NCI-H2029 treated with DMSO at 0.1 percent for 48 hours (cell line): ENCODE measurements around the gene AXIN1.
"Not testable (repeated sequence)": the region's sequence is repeated elsewhere in the genome, so short reads cannot be mapped to it uniquely, and the experiment has no call there.

Experiments
- DNase-seq: peaks from one replicate; lab custom pipeline; 2025; lab: John Stamatoyannopoulos, UW

The AXIN1 gene

DNA sequence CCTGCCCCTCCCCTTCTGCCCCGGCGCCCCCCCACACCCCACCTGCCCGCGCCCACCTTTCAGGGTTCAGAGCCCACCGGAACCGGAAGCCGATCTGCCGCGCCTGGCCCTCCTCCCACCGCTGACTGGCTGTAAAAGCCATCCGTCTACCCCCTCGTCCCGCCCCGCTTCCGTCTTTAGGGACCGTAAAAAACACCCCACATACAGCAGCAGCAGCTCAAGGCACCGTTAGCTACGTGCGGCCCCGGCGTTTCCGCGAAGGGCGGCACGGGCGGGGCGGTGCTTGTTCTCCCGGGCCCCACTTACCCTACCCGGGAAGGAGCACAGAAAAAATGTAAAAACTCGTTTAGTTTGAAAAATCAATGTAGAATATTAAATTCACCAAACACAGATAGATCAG lies 17.9 kb upstream of the AXIN1 start, which contains the start of gene MRPL28:
Gene MRPL28 (minus strand): TSS at position 96 of the 400 bp plus-strand sequence. CDS start 320 bp downstream, outside the sequence.
- peak; percentile 70 for DNase-seq

DNA sequence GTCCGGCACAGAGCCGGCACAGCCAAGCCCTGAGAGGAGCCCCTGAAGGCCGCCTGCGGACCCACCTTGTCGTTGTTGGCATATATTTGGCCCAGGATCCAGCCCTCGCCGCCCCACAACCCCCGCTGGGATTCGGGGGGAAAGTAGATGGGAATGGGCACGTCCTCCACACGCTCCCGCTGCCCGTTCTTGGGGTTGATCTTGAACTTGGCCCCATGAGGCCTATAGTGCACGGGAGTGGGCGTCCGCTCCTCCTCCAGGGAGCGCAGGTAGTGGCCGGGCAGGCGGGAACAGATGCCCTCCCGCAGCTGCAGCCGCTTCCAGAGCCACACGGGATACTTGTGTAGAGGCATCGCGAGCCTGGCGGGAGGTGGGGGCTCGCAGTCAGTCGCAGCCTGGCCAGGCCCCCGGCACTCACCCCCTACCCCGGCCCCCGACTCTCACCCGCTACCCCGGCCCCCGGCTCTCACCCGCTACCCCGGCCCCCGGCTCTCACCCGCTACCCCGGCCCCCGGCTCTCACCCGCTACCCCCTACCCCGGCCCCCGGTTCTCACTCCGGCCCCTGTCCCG lies 17.4 kb upstream of the AXIN1 start:
- no peak for DNase-seq

DNA sequence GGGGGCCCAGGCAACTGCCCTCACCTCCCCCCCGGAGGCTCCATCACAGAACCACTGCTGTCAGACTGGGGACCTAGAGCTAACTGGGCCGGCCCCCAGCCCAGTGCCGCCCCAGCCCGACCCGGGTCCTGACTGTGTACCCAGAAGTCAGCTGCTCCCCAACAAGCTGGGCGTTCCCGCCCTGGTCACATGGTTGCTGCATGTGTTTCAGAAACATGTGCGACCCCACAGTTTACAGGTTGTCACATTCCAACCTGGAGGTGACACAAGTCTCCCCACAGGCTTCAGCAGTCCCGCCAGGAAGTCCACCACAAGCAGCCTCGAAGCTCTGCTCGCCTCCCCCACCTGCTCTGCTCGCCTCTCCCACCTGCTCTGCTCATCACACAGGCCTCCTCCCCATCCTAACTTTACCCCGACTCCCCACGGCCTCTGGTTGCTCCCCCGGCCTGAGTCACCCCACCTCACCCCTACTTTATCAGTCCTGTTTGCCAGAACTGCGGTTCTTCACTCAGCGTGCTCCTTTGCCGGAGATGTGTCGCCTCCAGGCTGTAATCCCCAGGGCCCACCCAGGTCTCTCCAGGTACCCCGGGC lies 16.8 kb upstream of the AXIN1 start:
- DNase-seq, result no peak

DNA sequence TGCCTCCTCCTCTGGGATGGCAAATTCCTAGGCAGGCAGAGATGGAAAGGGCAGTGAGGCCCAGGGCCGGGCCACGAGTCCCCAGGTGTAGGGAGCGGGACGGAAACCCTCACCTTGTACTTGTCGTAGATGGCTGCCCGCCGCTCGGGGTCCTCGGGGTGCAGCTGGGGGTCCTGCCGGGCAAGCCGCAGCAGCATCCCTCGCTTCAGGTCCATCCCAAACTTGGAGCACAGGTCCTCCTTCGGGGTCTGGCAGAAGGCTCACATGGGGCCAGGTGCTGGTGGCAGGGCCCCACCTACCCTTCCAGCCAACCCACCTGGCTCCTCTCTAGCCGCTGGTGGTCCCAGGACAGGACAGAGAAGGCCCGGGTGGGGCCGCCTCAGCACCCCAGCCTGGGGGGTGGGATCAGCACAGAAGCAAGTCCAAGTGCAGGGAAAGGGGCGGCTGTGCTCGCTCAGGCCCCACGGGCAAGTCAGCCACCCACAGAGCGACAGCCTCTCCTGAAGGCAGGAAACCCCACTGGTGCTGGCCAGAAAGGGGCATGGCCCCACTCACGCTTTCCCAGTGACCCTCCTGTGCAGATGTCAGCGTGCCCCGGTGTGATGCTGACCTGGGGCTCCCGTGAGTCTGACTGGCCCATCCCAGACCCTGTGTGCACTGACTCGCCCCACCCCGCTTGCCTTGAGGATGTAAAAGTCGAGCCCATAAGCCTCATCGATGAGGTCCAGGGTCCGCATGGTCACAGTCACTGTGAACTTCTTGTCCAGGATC lies 16.1 kb upstream of the AXIN1 start:
- DNase-seq, result no peak

DNA sequence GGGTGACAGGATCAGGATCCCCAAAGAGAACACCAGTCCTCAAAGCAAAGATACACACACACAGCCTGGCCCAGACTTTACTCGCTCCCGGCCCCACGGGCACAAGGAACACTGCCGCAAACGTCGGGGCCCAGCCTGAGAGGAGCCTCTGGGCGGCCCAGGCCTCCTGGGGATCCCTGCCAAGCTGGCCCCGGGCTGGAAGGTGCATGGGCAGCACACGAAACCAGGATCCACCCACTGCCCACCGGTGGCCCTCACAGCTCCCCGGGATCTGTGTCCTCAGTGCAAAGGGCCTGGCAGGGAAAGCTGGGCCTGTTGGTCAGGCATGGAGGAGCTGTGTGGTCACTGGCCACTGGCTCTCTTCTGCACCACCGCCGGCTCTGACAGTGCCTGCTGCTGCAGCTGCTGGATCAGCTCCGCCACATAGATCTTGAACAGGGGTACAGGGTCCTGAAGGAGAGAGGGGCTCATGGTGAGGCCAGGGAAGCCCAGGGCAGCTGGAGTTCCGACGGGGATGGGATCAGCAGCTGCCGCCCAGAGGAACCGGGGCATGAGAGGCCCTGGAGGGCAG lies 14.9 kb upstream of the AXIN1 start:
- no peak for DNase-seq

DNA sequence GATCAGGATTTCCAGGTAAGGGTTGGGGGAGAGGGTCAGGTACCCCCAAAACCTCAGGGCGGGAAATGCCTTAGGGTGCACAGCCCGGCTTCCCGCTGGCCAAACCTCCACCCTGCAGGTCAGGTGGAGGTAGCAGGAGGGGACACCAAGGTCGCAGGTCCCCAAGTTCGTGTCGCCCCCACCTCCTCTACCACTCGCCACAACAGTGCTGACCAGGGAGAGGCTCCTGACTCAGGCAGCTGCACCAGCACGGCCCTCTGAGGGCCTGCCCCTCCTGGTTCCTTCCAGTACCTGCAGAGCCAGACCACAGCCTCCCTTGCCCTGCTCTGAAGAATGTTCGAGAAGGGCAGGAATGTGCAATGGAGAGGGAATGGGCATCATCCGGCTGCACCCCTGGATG lies 14.0 kb upstream of the AXIN1 start:
- DNase-seq, result no peak

DNA sequence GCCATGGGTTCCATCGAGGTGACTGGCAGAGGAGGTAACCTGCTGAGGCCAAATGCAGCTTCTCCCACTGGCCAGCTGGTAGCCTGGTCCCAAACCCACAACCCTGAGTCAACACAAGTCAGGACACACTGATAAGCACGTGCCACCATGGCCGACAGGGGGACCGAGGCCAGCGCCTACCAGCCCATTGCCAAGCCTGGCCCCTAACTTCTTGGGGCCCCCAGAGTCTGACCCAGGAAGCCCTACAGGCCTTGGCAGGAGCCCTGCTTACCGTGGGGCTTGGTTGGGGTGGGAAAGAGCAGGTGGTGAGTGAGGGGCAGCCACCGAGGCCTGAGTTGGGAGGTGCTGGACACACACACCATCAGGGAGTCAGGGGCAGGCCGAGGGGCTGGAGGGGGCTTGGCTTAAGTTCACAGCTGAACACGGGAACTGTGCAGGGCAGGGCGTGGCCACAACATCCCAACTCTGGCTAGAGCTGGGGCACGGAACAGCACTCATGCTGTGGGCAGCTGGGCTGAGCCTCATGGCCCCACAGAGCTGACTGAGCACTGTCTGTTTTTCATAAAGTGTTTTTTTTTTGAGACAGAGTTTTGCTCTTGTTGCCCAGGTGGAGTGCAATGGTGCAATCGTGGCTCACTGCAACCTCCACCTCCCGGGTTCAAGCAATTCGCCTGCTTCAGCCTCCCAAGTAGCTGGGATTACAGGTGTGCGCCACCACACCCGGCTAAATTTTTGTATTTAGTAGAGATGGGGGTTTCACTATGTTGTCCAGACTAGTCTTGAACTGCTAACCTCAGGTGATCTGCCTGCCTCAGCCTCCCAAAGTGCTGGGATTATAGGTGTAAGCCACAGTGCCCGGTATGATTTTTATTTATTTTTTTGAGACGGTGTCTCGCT lies 12.3 kb upstream of the AXIN1 start:
- no peak for DNase-seq

DNA sequence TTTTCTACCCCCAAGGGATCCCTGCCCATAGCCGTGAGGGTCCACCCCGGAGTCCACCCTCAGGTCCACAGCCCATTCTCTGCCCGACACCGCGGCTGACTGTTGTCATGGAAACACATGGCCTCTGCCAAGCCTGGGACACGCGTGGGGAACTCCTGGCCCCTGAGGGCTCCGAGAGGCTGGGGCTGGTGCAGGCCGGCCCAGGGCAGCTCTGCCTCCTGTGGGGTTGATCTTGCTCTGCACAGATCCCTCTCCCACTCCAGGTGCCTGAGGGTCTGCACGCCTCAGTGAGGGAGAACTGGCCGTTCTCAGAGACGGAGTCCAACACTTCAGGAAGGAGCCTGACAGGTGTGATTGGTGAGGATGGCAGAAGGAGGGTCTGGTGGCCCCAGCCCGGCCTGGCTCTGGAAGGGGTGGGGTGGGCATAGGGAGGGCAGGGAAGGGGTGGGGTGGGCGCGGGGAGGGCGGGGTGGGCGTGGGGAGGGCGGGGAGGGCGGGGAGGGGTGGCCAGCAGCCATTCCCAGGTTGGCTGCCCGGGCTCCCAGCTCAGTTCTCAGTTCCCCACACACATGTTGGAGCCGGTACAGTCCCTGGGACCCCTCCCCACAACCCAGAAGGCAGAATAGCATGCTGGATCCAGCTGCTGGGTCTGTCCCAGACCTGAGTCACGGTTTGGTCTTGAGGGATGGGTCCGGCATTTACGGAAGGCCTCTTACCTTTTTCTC lies 11.4 kb upstream of the AXIN1 start:
- DNase-seq, result no peak

DNA sequence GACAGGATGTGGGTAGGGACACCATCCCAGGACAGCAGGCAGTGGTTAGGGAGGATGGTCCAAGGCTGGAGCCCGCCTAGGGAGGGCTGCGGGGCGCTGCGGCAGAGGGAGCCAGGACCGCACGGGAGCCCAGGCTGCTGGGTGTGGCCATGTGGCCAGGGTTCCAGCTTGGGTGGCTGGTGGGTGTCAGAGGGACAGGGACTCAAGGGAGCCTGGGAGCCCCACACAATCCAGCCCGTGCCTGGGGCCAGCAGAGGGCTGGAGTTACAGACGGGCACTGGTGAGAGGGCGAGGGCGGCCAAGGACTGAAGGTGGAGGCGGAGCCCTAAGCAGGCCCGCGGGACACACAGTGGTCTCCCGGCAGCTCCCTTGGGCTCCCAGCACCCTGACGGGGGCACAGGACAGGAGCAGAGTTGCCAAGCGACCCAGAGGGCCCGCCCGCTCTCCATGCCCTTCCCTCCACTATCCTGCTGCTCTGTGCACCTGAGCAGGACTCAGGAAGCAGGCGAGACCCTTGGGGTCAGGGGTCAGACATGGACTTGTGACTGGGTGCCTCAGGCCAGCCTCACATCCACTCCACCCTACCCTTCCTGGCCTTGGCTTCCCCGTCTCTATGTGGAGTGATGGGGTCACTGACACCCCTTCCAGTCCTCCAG lies 10.7 kb upstream of the AXIN1 start:
- no peak for DNase-seq

DNA sequence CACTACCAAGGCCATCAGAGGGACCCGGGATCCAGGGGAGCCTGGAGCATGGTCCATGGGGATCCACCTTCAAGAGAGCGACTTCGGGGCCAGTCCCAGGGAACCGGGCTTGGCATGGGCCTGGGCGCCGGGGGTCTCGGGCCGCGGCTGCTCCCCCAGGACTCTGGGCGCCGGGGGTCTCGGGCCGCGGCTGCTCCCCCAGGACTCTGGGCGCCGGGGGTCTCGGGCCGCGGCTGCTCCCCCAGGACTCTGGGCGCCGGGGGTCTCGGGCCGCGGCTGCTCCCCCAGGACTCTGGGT lies 10.1 kb upstream of the AXIN1 start:
- not testable (repeated sequence) for DNase-seq

DNA sequence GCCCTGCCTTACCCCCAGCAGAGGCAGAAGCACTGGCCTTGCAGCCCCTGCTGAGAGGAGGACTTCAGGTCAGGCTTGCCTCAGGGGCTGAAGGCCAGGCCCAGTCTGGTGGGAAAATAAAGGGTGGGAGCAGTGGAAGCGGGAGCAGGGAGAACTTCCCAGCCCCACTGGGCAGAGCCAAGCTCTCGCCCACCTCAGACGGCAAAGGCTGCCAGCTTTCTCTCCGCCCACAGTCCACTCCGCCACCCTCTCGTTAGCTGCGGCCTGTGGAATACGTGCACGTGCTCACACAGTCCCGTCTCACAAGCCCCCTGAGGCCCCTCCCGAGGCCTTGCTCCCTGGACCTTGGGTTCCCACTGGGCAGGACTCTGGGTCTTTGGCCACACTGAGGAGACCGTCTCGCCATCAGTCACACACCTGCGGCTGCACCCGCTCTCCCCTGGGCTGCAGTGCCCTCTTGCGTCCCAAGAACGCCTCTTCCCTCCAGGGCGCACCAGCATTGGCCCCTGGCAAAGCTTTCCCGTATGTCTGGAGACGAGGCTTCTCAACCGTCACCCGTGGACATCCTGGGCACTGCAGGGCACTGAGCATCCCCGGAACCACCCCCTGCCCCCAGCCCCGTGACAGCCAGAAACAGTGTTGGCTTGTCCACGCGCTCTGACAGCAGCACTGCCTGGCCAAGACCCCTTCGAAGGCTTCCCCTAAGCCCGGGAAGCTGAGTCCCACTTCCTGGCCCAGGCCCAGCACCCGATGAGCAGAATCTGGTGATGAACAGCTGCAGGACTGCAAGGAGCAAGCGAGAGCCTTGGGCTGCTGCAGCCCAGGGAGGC lies 9.6 kb upstream of the AXIN1 start:
- DNase-seq, result peak; percentile 53

DNA sequence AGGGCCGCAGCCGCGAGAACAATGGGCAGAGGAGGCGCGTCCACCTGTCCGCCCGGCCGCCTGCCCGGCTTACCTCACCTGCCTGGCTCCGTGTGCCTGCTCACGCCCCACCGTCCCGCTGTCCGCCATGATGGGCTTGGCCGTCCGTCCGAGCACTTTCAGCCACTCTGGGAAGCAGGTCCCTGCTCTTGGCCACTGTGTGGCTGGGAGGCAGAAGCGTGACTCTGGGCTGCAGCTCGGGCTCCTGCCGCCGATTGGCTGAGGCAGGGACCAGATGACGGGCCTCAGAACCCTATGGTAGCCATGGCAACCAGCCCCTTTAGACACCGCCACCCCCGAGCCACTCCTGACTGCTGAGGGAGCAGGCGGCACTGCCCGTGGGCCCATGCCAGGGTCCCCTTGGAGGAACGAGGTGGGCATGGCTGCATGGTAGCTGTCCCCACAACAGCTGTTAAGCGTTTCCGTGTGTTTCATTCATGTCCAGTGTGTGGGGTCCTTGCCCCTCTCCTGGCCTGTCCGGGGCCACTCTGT lies 8.9 kb upstream of the AXIN1 start:
- no peak for DNase-seq

DNA sequence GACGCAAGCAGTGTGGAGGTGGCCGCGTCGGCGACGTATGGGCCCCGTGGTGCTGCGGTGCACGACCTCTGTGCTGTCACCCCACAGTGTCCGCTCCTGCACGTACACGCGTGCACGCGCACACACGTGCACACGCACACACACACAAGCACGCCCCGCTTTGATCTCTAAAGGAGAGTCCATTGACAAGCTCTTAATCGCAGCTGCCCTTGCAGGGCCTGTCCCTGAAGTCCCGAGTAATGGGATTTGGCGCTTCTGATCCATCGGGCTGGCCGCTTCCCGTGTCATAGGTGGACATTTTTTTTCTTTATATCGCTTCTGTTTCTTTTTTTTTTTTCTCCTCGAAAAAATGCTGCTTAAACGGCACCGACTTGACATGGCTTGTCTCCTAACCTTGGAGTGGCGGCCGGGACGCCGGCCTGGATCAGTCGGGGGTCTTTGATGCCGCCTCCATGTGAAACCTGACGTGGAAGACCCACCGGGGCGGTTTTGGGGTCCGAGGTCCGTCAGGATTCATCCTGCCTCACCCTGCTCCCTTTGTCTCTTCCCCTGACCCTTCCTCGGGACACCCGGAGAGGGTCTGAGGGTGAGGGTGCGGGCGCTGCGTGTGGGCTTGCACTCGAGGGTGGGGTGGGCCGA lies 8.3 kb upstream of the AXIN1 start:
- no peak for DNase-seq

DNA sequence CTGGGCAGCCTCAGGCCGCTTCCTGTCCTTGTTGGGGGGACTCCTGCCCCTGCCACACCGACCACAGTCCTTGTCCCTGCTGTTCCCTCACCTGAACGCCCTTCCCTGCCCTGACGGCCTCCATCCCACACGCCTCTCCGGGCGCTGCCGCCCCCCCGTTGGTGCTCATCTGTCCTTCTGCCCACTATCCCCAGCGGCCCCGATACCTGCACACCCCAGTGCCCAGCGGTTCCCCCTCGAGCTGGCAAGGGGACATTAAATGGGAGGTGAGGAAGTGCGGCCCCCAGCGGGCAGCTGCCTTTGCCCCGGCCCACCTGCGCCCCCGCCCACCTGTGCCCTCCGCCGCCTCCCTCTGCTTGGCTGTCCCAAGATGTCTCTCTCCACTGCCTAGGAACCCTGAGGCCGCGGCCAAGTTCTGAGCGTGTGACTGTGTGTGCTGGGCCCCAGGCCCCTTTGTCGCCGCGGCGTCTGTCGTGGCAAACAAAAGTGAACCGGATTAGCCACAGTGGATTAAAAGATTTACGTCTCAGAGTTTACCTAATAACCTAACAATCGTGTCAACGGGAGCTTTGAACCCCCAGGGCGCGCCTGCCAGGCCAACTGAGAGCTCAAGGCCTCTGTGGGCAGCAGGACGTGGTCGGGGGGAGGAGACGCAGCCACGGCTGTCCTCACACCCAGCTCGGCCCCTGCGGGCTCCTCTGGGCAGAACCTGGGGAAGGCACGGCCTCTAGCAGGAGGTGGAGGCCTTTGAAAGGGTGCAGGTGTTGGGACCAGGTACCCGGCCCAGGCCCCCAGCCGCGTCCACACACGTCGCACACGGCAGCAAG lies 7.6 kb upstream of the AXIN1 start:
- DNase-seq, result no peak

DNA sequence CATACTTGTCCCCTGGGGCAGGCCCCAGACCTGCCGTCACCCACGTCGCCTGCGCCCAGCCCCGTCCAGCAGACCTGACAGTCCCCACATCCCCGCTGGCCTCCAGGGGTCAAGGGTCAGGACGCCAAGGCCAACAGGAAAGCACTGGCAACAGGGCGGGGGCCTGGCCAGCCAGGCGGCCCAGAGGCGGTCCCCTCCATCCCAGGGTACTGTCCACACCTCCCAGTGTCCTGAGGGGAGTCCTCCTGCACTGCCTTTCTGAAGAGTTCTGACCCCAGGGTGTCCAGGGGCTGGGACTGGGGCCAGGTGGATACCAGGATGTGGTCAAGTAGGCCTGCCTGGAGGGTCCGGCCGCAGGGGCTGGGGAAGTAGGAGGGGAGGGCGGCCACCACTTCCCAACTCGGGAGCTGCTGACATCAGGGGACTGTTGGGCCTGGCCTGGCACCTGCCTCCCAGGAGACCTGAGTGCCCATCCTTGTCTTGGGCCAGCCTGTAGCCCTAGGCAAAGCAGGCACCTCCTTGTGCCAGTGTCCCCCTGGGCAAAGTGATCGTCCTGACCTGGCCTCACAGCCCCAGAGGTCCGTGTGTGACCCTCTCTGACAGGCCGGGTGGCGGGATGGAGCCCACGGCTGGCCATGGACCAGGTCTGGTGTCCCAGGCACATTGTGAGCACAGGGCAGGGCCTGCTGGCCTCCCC lies 6.7 kb upstream of the AXIN1 start:
- DNase-seq, result no peak

DNA sequence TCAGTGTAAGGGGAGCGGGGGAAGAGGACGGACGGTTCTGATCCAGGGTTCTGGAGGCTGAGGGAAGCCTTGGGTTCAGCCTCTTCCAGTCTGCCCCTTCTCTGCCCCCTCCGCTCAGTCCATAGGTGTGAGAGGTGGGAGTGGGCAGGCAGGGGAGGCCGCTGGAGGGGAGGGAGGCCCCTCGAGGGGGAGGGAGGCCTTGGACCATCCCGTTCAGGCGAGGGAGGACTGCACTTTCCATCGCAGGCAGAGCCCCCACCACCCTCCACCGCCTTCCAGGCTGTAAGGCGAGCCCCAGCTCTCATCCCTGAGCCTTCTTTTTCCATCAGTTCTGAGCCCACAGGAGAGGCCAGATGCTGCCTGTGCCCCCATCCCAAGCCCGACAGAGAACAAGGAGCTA lies 4.2 kb upstream of the AXIN1 start:
- DNase-seq, result no peak

DNA sequence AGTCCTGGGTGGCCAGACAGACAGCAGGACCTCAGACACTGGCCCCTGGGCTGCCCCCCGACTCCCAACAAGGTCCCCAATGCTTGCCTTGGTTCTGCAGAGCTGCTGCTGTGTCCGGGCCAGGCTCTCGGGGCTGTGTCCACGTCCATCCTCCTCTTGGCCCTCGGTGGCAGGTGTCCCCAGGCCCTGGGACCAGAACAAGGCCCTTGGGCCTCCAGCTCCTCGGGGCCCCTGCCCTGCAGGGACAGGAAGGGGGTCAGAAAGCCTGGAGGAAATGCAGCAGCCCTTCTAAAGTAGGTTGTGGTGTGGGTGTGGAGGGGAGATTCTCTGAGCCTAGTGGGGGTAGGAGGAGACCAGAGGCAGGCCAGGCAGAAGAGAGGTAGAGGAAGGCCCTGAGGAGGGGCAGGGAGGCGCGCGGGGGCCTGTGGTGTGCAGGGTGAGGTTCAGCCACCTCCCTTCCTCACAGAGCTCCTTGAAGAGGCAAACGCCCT lies 2.5 kb upstream of the AXIN1 start:
- DNase-seq, result no peak
